Suprapubic skin (tissue), 4 donors: ENCODE measurements around the gene SYT12. TPM values are rescaled to one million over a fixed set of nuclear protein-coding genes. Genes with fewer than 3 reads are reported as not detected.

ENCODE experiments used
- DNase-seq, 2 donors: peaks; one replicate each; pipeline ENCODE4 v3.0.0-alpha.2; 2019; ENCODE audit warnings: low spot score in 2 of 2
- H3K27ac ChIP-seq: fragments of 200-600 bp; sonication (generic); one replicate; pipeline ENCODE4 v1.5.1; 2019
- H3K27me3 ChIP-seq: fragments of 200-600 bp; sonication (generic); one replicate; pipeline ENCODE4 v1.5.1; 2019
- H3K36me3 ChIP-seq: fragments of 200-600 bp; sonication (generic); one replicate; pipeline ENCODE4 v1.5.1; 2019
- H3K4me1 ChIP-seq: fragments of 200-600 bp; sonication (generic); one replicate; pipeline ENCODE4 v1.5.1; 2019
- H3K4me3 ChIP-seq: fragments of 200-600 bp; sonication (generic); one replicate; pipeline ENCODE4 v1.5.1; 2019; ENCODE audit warnings: mild to moderate bottlenecking
- H3K9me3 ChIP-seq: fragments of 200-600 bp; sonication (generic); one replicate; pipeline ENCODE4 v1.5.1; 2019
- CTCF ChIP-seq, 2 donors: fragments of 200-600 bp in 1 of 2; fragments of 450-650 bp in 1 of 2; sonication (generic) in 1 of 2; IDR thresholded peaks; one replicate each; pipeline ENCODE4 v1.5.1; 2016 to 2019; ENCODE audit warnings: antibody characterized with exemption in 2 of 2, mild to moderate bottlenecking in 1 of 2, moderate library complexity in 1 of 2
- EP300 ChIP-seq: sonication (generic); formaldehyde crosslinking; IDR thresholded peaks from one replicate; pipeline ENCODE4 v1.6.1; 2017; ENCODE audit warnings: antibody characterized with exemption
- POLR2A ChIP-seq, 2 donors: fragments of 450-650 bp; IDR thresholded peaks; one replicate each; pipeline ENCODE4 v1.6.1; 2017; ENCODE audit warnings: antibody characterized with exemption in 2 of 2, mild to moderate bottlenecking in 2 of 2, moderate library complexity in 2 of 2
- POLR2AphosphoS5 ChIP-seq, 3 donors: sonication (generic); formaldehyde crosslinking; IDR thresholded peaks; one replicate each; pipeline ENCODE4 v1.6.1; 2017; ENCODE audit warnings: antibody characterized with exemption in 3 of 3
- WGBS: methylation state at CpG from one replicate; pipeline ENCODE4 v1.1.5; 2018; 5-methylcytosine and 5-hydroxymethylcytosine counted together
- total RNA-seq, 4 donors: library from RNA; depleted of rRNA; stranded (reverse); fragments of >200 nt; gene quantifications; one replicate each; pipeline ENCODE4 v1.1.0, GENCODE V29; 2016

Gene SYT12
- total RNA-seq, 4 donors from 2014 or later = 0.38 to 1.1 (median 0.53) TPM

GRCh38 chr11:67040147-67040546 is 17.2 kb downstream of the SYT12 start:
- Histone ChIP-seq H3K4me3 (no peak overlapping the region), H3K4me1 (no peaks in the 10 kb centered on the region), H3K36me3 (no peaks in the 10 kb centered on the region), H3K27me3 (no peaks in the 10 kb centered on the region), H3K27ac (no peak overlapping the region), H3K9me3 (no peaks in the 10 kb centered on the region)
- WGBS = 85% methylated on average over 11 of the region's 12 CpGs
- DNase-seq = no peak
- no peak for TF ChIP-seq POLR2A (IDR thresholded peaks at IDR 0.05)
- no peak for TF ChIP-seq CTCF (IDR thresholded peaks at IDR 0.05)
- TF ChIP-seq EP300 = no peak
- TF ChIP-seq POLR2AphosphoS5 (IDR thresholded peaks at IDR 0.05) = no peak

- DNase-seq = no peak
- 87% methylated on average over 3 of the region's 3 CpGs for WGBS
Observed at GRCh38 chr11:67041602-67042001, 18.7 kb downstream of the SYT12 start.

GRCh38 chr11:67043572-67044349 is 20.8 kb downstream of the SYT12 start:
- WGBS = 85% methylated on average over 18 of the region's 18 CpGs
- no peak for DNase-seq
- Histone ChIP-seq H3K36me3 (no peaks in the 10 kb centered on the region), H3K9me3 (no peaks in the 10 kb centered on the region), H3K4me1 (no peaks in the 10 kb centered on the region), H3K27me3 (no peaks in the 10 kb centered on the region), H3K4me3 (no peak overlapping the region), H3K27ac (no peak overlapping the region)
- TF ChIP-seq CTCF (IDR thresholded peaks at IDR 0.05) (no peak), POLR2A (IDR thresholded peaks at IDR 0.05) (no peak)

More at GRCh38 chr11:67041602-67042001, 18.7 kb downstream of the SYT12 start:
- H3K4me3 ChIP-seq = no peak overlapping the region
- no peaks in the 10 kb centered on the region for H3K9me3 ChIP-seq
- H3K4me1 ChIP-seq = no peaks in the 10 kb centered on the region
- no peak overlapping the region for H3K27ac ChIP-seq
- H3K36me3 ChIP-seq = no peaks in the 10 kb centered on the region
- TF ChIP-seq POLR2A (IDR thresholded peaks at IDR 0.05) (no peak), EP300 (no peak), POLR2AphosphoS5 (IDR thresholded peaks at IDR 0.05) (no peak), CTCF (IDR thresholded peaks at IDR 0.05) (no peak)
- no peaks in the 10 kb centered on the region for H3K27me3 ChIP-seq

- no peaks in the 10 kb centered on the region for H3K4me1 ChIP-seq
- TF ChIP-seq POLR2AphosphoS5 (IDR thresholded peaks at IDR 0.05) (no peak), EP300 (no peak), POLR2A (IDR thresholded peaks at IDR 0.05) (no peak), CTCF (IDR thresholded peaks at IDR 0.05) (no peak)
- WGBS = 100% methylated on average over 2 of the region's 14 CpGs
- no peaks in the 10 kb centered on the region for H3K36me3 ChIP-seq
- H3K9me3 ChIP-seq = no peaks in the 10 kb centered on the region
- H3K27me3 ChIP-seq = no peaks in the 10 kb centered on the region
- no peak overlapping the region for H3K4me3 ChIP-seq
- no peak overlapping the region for H3K27ac ChIP-seq
- DNase-seq = peak in 1 of 2 donors; percentile 79
Observed at GRCh38 chr11:67044496-67044895, 21.6 kb downstream of the SYT12 start.

- no peaks in the 10 kb centered on the region for H3K36me3 ChIP-seq
- 61% methylated on average over 14 of the region's 14 CpGs for WGBS
- no peaks in the 10 kb centered on the region for H3K4me1 ChIP-seq
- H3K9me3 ChIP-seq = no peaks in the 10 kb centered on the region
- H3K27me3 ChIP-seq = no peaks in the 10 kb centered on the region
- no peak overlapping the region for H3K27ac ChIP-seq
- H3K4me3 ChIP-seq = no peak overlapping the region
- DNase-seq = no peak
- no peak for TF ChIP-seq CTCF (IDR thresholded peaks at IDR 0.05)
- TF ChIP-seq POLR2AphosphoS5 (IDR thresholded peaks at IDR 0.05) = no peak
- TF ChIP-seq EP300 = no peak
Observed at GRCh38 chr11:67045314-67045713, 22.4 kb downstream of the SYT12 start.
